Fibroblast of the aortic adventitia (primary cell): ENCODE data around the gene TCERG1L. TPM values are rescaled to one million over a fixed set of nuclear protein-coding genes. Genes with fewer than 3 reads are reported as not detected.

Experiments
- DNase-seq: peaks from one replicate; pipeline ENCODE4 v3.0.0-alpha.2; 2010; ENCODE audit warnings: low read depth
- H3K4me3 ChIP-seq: 2 replicates; pipeline ENCODE4 v1.5.1; 2011; ENCODE audit warnings: low read depth, mild to moderate bottlenecking, control low read depth, low read length, moderate library complexity
- total RNA-seq: library from RNA; depleted of rRNA; stranded (reverse); fragments of >200 nt; gene quantifications from 2 replicates; pipeline ENCODE4 v1.2.3, GENCODE V29; 2012; ENCODE audit warnings: low replicate concordance
- TF ChIP-seq, protein P1 (sequence below): IDR thresholded peaks from 2 replicates; pipeline ENCODE4 v1.5.1; 2011; ENCODE audit warnings: mild to moderate bottlenecking, low read length, control low read depth, inconsistent platforms; ENCODE audit not compliant: insufficient read depth

Gene TCERG1L
- total RNA-seq, 1 donor: not detected

DNA sequence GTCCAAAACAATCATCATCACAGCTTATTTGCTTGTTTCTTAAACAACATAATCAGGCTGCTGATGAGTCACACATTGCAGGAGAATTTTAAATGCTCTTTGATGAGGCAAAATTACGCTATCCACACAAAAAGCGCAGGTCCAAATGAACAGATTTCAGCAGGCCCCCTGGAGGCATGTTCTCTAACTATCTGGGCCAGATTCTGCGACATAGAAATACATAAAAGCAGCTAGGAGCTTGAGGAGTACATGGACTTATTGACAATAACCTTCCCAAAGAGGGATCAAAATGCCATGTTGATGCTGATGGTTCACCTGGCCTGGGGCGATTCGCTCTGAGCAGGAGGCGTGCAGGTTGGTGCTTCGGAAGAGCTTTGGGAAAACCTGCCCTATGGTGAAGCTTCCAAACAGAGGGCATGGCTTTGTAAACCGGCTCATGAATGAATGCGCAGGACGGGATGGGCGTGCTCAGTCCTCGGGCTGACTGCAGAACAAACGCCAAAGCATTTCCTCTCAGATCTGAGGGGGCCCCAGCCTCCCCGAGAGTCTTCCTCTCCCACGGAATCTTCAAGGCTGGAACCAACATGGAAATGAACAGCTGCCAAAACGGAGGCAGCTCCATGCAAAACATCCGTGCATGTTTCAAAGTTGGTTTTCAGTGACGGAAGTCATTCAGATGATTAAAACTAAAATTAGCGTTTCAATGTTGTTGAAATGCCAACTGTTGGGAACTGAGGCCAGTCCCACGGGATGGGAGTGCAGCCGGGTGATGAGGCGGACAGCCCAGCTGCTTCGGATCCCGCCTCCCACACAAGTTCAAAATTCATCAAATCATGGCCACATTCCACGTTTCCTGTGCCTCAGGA lies 179.6 kb downstream of the TCERG1L start:
- H3K4me3 ChIP-seq: no peak overlapping the region
- no peak for DNase-seq
- TF ChIP-seq, protein P1, sequence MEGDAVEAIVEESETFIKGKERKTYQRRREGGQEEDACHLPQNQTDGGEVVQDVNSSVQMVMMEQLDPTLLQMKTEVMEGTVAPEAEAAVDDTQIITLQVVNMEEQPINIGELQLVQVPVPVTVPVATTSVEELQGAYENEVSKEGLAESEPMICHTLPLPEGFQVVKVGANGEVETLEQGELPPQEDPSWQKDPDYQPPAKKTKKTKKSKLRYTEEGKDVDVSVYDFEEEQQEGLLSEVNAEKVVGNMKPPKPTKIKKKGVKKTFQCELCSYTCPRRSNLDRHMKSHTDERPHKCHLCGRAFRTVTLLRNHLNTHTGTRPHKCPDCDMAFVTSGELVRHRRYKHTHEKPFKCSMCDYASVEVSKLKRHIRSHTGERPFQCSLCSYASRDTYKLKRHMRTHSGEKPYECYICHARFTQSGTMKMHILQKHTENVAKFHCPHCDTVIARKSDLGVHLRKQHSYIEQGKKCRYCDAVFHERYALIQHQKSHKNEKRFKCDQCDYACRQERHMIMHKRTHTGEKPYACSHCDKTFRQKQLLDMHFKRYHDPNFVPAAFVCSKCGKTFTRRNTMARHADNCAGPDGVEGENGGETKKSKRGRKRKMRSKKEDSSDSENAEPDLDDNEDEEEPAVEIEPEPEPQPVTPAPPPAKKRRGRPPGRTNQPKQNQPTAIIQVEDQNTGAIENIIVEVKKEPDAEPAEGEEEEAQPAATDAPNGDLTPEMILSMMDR: no peak

DNA sequence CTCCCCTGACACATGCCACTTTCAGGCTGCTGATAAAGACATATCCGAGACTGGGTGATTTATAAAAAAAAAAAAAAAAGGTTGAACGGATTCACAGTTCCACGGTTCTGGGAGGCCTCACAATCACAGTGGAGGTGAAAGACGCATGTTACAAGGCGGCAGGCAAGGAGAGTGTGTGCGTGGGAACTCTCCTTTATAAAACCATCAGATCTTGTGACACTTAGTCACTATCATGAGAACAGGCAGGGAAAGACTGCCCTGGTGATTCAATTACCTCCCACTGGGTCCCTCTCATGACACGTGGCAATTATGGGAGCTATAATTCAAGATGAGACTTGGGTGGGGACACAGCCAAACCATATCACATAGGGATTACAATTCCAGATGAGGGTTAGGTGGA lies 181.5 kb downstream of the TCERG1L start:
- no peak for DNase-seq
- TF ChIP-seq, protein P1: no peak
- H3K4me3 ChIP-seq: no peak overlapping the region

DNA sequence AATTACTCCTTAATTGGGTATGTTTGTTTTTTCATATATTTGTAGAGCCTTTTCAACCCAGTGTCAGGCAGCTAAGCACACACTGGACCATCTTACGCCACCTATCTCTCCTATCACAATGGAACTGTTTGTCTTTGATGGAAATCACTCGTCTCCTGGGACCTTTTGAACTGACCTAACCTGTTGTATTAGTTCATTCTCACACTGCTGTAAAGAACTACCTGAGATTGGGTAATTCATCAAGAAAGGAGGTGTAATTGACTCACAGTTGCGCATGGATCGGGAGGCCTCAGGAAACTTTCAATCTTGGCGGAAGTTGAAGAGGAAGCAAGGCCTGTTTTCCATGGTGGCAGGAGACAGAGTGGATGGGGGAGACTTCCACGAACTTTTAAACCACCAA lies 182.0 kb downstream of the TCERG1L start:
- DNase-seq: no peak
- no peak overlapping the region for H3K4me3 ChIP-seq
- TF ChIP-seq, protein P1: no peak

DNA sequence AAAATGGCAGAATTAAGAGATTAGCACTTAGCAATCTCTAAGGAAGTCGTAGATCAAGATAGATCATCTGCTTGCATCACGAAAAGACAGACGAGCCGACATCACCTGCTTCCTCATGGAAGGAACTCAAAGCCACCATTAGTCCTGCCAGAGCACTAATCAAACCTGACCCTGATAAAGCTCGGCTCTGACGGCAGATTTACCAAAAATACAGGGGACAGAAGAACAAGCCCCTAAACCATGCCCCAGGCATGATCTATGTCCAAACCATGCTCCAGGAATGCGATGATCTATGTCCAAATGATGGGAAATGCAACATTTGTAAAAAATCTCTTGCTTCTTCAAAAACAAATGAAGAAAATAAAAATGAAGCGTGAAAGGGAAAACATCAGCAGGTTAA lies 182.8 kb downstream of the TCERG1L start:
- no peak overlapping the region for H3K4me3 ChIP-seq
- DNase-seq: no peak
- TF ChIP-seq, protein P1: no peak

DNA sequence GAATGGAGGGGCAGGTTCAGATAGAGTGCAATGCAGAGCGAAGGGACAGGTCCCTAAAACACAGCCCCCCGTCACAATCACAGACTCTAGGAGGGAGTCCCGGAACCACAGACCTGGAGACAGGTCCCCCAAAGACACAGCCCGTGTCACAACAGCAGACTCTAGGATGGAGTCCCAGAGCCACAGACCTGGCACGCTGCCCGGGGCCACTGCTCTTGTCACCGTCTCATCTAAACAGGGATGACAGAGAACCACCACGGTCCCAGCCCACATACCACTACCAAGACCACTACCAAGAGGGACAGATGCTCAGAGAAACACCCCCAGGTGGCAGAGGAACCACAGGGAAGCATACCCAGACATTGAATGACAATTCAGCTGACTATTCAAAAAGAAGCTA lies 183.9 kb downstream of the TCERG1L start:
- no peak overlapping the region for H3K4me3 ChIP-seq
- TF ChIP-seq, protein P1: no peak
- DNase-seq: no peak

DNA sequence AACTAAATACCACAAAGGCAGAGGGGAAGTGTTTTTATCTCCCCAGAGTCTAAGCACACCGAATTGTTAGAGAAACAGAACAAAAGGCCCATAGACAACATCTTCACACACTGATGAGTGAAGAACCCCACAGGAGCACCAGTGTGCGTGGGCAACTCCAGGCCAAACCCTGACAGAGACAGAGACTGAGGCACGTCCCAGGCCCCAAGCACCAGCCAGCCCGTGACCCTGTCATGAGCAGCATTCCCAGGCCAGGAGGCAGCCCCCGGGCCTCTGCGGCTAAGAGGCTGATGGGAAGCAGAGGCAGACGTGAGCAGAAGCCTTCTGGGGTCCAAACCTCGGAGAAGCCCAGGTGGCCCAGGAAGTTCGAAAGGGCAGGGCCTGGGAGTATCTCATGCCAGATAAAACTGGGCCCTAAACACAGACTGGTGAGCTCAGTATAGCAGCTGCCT lies 184.4 kb downstream of the TCERG1L start:
- H3K4me3 ChIP-seq: no peak overlapping the region
- TF ChIP-seq, protein P1: no peak
- no peak for DNase-seq
